Measurements from ENCODE around the gene FUT8. TPM values are rescaled to one million over a fixed set of nuclear protein-coding genes. Genes with fewer than 3 reads are reported as not detected.

Gene FUT8
- total and polyA plus RNA-seq, 9 donors = 18.1 to 51.1 (median 27.4) TPM

DNA sequence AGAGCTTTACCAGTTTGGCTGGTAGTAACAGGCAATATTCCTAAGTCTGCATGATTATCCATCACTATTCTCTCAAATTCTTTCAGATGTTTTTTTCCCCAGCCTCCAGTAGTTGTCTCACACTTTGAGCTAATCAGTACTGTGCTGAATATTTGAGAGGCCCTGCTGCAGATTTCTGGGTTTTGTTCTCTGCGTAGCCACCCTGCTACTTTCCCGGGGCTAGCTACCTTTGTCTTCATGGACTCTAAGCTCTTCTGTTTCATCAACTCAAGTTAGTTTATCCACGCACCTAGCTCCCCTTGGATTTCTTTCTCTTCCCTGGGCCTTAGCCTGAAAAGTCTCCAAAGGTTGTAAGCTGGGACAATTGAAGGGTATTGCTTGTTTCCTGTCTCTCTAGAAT lies 73.0 kb downstream of the FUT8 start:
- H3K4me1 ChIP-seq (ENCODE audit: insufficient read depth) = no peaks in the 10 kb centered on the region
- no peak for DNase-seq
- H3K27me3 ChIP-seq = no peaks in the 10 kb centered on the region
- H3K36me3 ChIP-seq = no peaks in the 10 kb centered on the region
- H3K9me3 ChIP-seq = no peaks in the 10 kb centered on the region
- 86 to 90% (median 87%) methylated on average over 3 of the region's 3 CpGs for WGBS, 3 donors
- H3K4me3 ChIP-seq = no peak overlapping the region
- H3K27ac ChIP-seq = no peak overlapping the region
- intact Hi-C loops (cut with DNase I) = no loop called here
- TF ChIP-seq, protein P1, sequence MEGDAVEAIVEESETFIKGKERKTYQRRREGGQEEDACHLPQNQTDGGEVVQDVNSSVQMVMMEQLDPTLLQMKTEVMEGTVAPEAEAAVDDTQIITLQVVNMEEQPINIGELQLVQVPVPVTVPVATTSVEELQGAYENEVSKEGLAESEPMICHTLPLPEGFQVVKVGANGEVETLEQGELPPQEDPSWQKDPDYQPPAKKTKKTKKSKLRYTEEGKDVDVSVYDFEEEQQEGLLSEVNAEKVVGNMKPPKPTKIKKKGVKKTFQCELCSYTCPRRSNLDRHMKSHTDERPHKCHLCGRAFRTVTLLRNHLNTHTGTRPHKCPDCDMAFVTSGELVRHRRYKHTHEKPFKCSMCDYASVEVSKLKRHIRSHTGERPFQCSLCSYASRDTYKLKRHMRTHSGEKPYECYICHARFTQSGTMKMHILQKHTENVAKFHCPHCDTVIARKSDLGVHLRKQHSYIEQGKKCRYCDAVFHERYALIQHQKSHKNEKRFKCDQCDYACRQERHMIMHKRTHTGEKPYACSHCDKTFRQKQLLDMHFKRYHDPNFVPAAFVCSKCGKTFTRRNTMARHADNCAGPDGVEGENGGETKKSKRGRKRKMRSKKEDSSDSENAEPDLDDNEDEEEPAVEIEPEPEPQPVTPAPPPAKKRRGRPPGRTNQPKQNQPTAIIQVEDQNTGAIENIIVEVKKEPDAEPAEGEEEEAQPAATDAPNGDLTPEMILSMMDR (IDR thresholded peaks at IDR 0.05) = no peak
- TF ChIP-seq POLR2A (IDR thresholded peaks at IDR 0.05) = no peak
- TF ChIP-seq EP300 (IDR thresholded peaks at IDR 0.05) = no peak

DNA sequence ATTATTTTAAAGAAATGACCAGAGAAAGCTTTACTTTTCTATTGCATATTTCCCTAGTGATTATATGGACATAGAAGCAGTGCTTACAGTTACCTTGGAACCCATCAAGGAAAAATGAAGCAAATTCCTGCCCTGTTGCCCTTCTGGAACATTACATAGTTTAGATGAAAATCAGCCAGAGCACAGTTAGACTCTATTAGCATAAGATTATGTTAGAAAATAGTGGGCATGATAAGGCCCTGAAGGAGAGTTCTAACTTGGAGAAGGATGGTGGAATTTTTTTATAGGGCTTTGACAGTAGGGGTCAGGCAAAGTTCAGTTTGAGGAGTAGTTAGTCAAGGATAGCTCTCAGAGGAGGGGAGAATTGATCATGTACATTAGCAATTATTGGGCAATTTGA lies 74.3 kb downstream of the FUT8 start:
- H3K9me3 ChIP-seq = no peaks in the 10 kb centered on the region
- H3K36me3 ChIP-seq = no peaks in the 10 kb centered on the region
- no peak overlapping the region for H3K4me3 ChIP-seq
- intact Hi-C loops (cut with DNase I) = no loop called here
- no peak for DNase-seq
- H3K4me1 ChIP-seq (ENCODE audit: insufficient read depth) = no peaks in the 10 kb centered on the region
- no peaks in the 10 kb centered on the region for H3K27me3 ChIP-seq
- H3K27ac ChIP-seq = no peak overlapping the region
- TF ChIP-seq EP300 (IDR thresholded peaks at IDR 0.05) (no peak), POLR2A (IDR thresholded peaks at IDR 0.05) (no peak)
- TF ChIP-seq, protein P1 (IDR thresholded peaks at IDR 0.05) = no peak

DNA sequence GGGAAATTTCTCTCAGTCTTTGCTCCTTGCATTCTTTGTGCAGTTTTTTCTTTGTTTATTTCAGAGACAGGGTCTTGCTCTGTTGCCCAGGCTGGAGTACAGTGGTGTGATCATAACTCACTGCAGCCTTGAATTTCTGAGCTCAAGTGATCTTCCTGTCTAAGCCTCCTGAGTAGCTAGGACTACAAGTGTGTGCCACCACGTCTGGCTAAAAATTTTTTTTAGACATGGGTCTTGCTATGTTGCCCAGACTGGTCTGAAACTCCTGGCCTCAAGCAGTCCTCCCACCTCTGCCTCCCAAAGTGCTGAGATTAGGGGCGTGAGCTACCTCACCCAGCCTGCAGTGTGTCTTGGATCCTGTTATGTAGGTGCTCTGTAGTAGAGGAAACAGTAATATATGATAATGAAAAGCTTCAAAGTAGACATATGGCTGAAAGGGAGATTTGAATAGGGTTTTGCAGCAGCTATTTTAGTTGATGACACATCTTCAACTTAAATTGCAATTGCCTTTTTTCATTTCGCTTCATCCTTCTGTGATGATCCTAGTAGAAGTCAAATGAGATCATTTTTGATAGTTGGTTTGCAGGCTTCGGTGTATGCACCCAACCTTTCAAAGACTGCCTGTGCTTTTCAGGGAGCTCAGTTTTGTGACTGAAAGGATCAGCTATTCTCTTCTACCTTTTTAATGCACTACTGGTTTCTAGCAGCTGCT lies 75.4 kb downstream of the FUT8 start:
- Histone ChIP-seq H3K9me3 (no peaks in the 10 kb centered on the region), H3K27ac (no peak overlapping the region), H3K4me1 (ENCODE audit: insufficient read depth) (no peaks in the 10 kb centered on the region), H3K36me3 (no peaks in the 10 kb centered on the region), H3K4me3 (no peak overlapping the region), H3K27me3 (no peaks in the 10 kb centered on the region)
- WGBS, 3 donors = 93 to 94% (median 94%) methylated on average over 4 of the region's 4 CpGs
- intact Hi-C loops (cut with DNase I) = no loop called here
- DNase-seq = no peak
- TF ChIP-seq POLR2A (IDR thresholded peaks at IDR 0.05) = no peak
- no peak for TF ChIP-seq EP300 (IDR thresholded peaks at IDR 0.05)
- TF ChIP-seq, protein P1 (IDR thresholded peaks at IDR 0.05) = no peak

DNA sequence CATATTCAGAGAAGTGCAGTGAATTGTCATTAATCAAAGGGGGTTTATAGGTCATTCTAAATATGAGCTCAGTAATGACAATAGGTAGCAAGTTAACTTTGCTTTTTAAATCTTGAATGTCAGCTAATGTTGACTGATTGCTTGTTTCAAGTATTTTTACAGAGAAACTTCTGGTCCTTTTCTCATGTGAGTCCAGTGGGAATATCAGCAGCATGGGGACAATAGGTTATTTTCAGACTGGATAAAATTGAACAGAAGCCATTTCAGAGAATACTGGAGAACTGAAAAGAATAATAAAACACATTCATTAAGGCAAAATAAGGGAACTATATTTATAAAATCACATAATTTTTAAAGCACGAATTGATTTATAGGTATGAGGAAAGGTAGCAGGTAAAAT lies 78.7 kb downstream of the FUT8 start:
- Histone ChIP-seq H3K27me3 (no peaks in the 10 kb centered on the region), H3K9me3 (no peaks in the 10 kb centered on the region), H3K27ac (no peak overlapping the region), H3K4me1 (ENCODE audit: insufficient read depth) (no peaks in the 10 kb centered on the region), H3K4me3 (no peak overlapping the region), H3K36me3 (no peaks in the 10 kb centered on the region)
- TF ChIP-seq, protein P1 (IDR thresholded peaks at IDR 0.05) = no peak
- no peak for TF ChIP-seq POLR2A (IDR thresholded peaks at IDR 0.05)
- no peak for TF ChIP-seq EP300 (IDR thresholded peaks at IDR 0.05)
- no peak for DNase-seq
- WGBS, 3 donors = 61 to 87% (median 68%) methylated on average over 1 of the region's 1 CpG
- intact Hi-C loops (cut with DNase I) = no loop called here
